NCI-H226 (cell line): ENCODE data around the gene SEC22A.

ENCODE experiments used
- DNase-seq: peaks from one replicate; pipeline ENCODE4 v3.0.0-alpha.2; 2015

Gene SEC22A

GRCh38 chr3:123290962-123291361, 89.2 kb downstream of the SEC22A start:
- no peak for DNase-seq

- no peak for DNase-seq
These were observed 89.7 kb downstream of the SEC22A start for GRCh38 chr3:123291404-123291803.

- no peak for DNase-seq
These were observed 90.9 kb downstream of the SEC22A start for GRCh38 chr3:123292321-123293310.

- DNase-seq = no peak
These were observed 92.7 kb downstream of the SEC22A start for GRCh38 chr3:123294296-123294938.

GRCh38 chr3:123295171-123295900, 93.6 kb downstream of the SEC22A start:
- DNase-seq = no peak

GRCh38 chr3:123295901-123296250, 94.1 kb downstream of the SEC22A start:
- DNase-seq = no peak

GRCh38 chr3:123296261-123296660, 94.5 kb downstream of the SEC22A start:
- DNase-seq = no peak

- no peak for DNase-seq
These were observed 95.3 kb downstream of the SEC22A start for GRCh38 chr3:123296836-123297626.

GRCh38 chr3:123297627-123297899, 95.8 kb downstream of the SEC22A start:
- no peak for DNase-seq

- DNase-seq = no peak
These were observed 97.2 kb downstream of the SEC22A start for GRCh38 chr3:123298903-123299302.

- no peak for DNase-seq
These were observed 97.8 kb downstream of the SEC22A start for GRCh38 chr3:123299581-123299980.

- no peak for DNase-seq
These were observed 98.3 kb downstream of the SEC22A start for GRCh38 chr3:123300056-123300455.

- DNase-seq = no peak
These were observed 98.8 kb downstream of the SEC22A start for GRCh38 chr3:123300583-123300982.

- no peak for DNase-seq
These were observed 99.8 kb downstream of the SEC22A start for GRCh38 chr3:123301331-123302184.

GRCh38 chr3:123302961-123303360, 101.2 kb downstream of the SEC22A start:
- DNase-seq = no peak

GRCh38 chr3:123303976-123304560, 102.3 kb downstream of the SEC22A start:
- no peak for DNase-seq

- no peak for DNase-seq
These were observed 103.4 kb downstream of the SEC22A start for GRCh38 chr3:123305192-123305591.

- DNase-seq = no peak
These were observed 105.3 kb downstream of the SEC22A start for GRCh38 chr3:123307064-123307463.

- DNase-seq = no peak
These were observed 108.4 kb downstream of the SEC22A start for GRCh38 chr3:123310186-123310585.

- DNase-seq = no peak
These were observed 109.0 kb downstream of the SEC22A start for GRCh38 chr3:123310741-123311140.

GRCh38 chr3:123311201-123311600, 109.5 kb downstream of the SEC22A start:
- DNase-seq = no peak
